A673 (cell line): Measurements from ENCODE around the gene CPT1A. TPM values are rescaled to one million over a fixed set of nuclear protein-coding genes. Genes with fewer than 3 reads are reported as not detected.
A peak's percentile ranks its signal among the peaks of the same experiment; 100 is the strongest.

Experiments used
- BruUV-seq: library from RNA; stranded (reverse); fragments of 400-500 nt; replicated peaks from 2 replicates; lab custom pipeline; 2021; lab: Mats Ljungman, UMichigan
- CTCF ChIA-PET: fragments of 300-600 bp; sonication (Branson Sonifier 250); formaldehyde crosslinking; loops from one replicate; lab custom pipeline; 2022; ENCODE audit warnings: antibody characterized with exemption; lab: Charles Lee
- POLR2A ChIA-PET: fragments of 300-600 bp; sonication (Branson Sonifier 250); formaldehyde crosslinking; loops from one replicate; lab custom pipeline; 2022; ENCODE audit warnings: antibody characterized with exemption; ENCODE audit not compliant: low non-redundant PET; lab: Charles Lee
- DNase-seq: peaks from one replicate; pipeline ENCODE4 v3.0.0-alpha.2; 2015; ENCODE audit warnings: low spot score
- H3K27ac ChIP-seq: fragments of 200-600 bp; sonication (generic); 2 replicates; pipeline ENCODE4 v1.5.1; 2016; ENCODE audit warnings: mixed run types, low read depth, mild to moderate bottlenecking, mixed read lengths, antibody characterized with exemption, low read length; ENCODE audit not compliant: poor library complexity, severe bottlenecking
- H3K27me3 ChIP-seq: fragments of 200-600 bp; sonication (generic); replicated peaks from 2 replicates; pipeline ENCODE4 v1.6.1; 2017; ENCODE audit warnings: mixed run types, low read depth, mild to moderate bottlenecking, mixed read lengths, antibody characterized with exemption, low read length; ENCODE audit not compliant: insufficient read depth, poor library complexity
- H3K36me3 ChIP-seq: fragments of 200-600 bp; sonication (generic); 2 replicates; pipeline ENCODE4 v1.6.1; 2016; ENCODE audit warnings: mixed run types, mild to moderate bottlenecking, mixed read lengths, antibody characterized with exemption, low read length; ENCODE audit not compliant: insufficient read depth, poor library complexity, severe bottlenecking
- H3K4me1 ChIP-seq: fragments of 200-600 bp; sonication (generic); 2 replicates; pipeline ENCODE4 v1.6.1; 2017; ENCODE audit warnings: mixed run types, mild to moderate bottlenecking, mixed read lengths, antibody characterized with exemption, low read length; ENCODE audit not compliant: insufficient read depth, poor library complexity, severe bottlenecking
- H3K4me3 ChIP-seq: fragments of 200-600 bp; sonication (generic); 2 replicates; pipeline ENCODE4 v1.5.1; 2016; ENCODE audit warnings: low read depth, mixed run types, mild to moderate bottlenecking, mixed read lengths, low read length; ENCODE audit not compliant: poor library complexity, severe bottlenecking
- H3K9me3 ChIP-seq: fragments of 200-600 bp; sonication (generic); 2 replicates; pipeline ENCODE4 v1.6.1; 2016; ENCODE audit warnings: mixed run types, low read depth, mild to moderate bottlenecking, mixed read lengths, antibody characterized with exemption, low read length; ENCODE audit not compliant: poor library complexity, severe bottlenecking
- EZH2 ChIP-seq: fragments of 200-600 bp; sonication (generic); IDR thresholded peaks from 2 replicates; pipeline ENCODE4 v1.6.1; 2017; ENCODE audit warnings: borderline replicate concordance, low read depth, mild to moderate bottlenecking, mixed read lengths, antibody characterized with exemption, low read length; ENCODE audit not compliant: poor library complexity, severe bottlenecking
- intact Hi-C: fragments of 100-400 bp; cut with micrococcal nuclease; formaldehyde crosslinking; loops from one replicate; pipeline ENCODE4 v1.10.0; 2022; ENCODE audit not compliant: unreplicated experiment
- total RNA-seq: library from RNA; stranded (reverse); gene quantifications from 2 replicates; pipeline ENCODE4 v1.2.3, GENCODE V29; 2021
- TF ChIP-seq, protein P1 (sequence below): fragments of 300-800, 200-600 bp; sonication (generic); conservative IDR thresholded peaks from 2 replicates; pipeline ENCODE4 v1.5.1; 2017; ENCODE audit warnings: low read depth, mild to moderate bottlenecking, antibody characterized with exemption, low read length, moderate library complexity, mixed read lengths

Gene CPT1A
- total RNA-seq, 1 experiment from 2014 or later = 15.5 TPM

DNA sequence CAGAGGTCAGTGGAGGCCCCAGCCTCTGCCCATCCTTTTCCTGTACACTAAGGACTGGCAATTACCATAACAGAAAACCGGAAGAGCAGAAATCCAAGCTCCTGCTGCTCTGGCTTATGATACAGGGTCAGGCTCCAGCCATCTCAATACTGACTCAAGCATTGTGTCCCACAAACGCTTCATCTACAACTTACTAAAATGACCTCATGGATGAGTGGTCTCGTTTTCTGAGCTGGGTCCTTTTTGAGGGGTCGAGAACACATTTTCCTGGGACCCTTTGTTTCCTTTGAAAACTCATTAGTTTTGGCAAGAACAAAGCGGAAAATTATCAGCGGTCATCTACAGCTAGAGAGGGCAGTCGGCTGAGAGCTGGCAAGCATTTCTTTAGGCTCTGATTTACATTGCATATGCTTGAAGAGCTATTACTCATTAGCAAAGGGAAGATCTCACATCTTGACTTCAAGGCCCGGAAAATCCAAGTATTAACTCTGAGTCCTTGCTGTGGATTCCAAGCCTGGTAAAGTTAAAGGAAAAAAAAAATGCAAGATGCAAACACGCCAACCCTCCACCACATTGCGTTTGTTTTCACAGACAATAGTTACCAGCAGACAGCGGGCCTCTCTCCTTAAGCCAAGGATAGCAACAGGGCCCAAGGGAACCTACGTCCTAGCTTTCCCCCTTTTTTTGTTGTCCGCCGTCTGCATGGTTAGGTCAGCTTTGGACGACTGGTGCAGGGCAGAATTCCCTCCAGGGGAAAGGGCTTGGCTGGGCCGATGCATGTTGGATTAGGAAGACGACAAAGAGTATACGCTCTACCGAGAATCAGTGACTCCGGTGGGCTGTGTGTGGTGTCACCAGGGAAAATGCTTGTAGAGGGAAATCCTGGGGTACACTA, 92.2 kb downstream of the CPT1A start:
- TF ChIP-seq EZH2 = no peak
- TF ChIP-seq, protein P1, sequence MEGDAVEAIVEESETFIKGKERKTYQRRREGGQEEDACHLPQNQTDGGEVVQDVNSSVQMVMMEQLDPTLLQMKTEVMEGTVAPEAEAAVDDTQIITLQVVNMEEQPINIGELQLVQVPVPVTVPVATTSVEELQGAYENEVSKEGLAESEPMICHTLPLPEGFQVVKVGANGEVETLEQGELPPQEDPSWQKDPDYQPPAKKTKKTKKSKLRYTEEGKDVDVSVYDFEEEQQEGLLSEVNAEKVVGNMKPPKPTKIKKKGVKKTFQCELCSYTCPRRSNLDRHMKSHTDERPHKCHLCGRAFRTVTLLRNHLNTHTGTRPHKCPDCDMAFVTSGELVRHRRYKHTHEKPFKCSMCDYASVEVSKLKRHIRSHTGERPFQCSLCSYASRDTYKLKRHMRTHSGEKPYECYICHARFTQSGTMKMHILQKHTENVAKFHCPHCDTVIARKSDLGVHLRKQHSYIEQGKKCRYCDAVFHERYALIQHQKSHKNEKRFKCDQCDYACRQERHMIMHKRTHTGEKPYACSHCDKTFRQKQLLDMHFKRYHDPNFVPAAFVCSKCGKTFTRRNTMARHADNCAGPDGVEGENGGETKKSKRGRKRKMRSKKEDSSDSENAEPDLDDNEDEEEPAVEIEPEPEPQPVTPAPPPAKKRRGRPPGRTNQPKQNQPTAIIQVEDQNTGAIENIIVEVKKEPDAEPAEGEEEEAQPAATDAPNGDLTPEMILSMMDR = no peak
- no peak for DNase-seq
- H3K4me1 ChIP-seq = no peaks in the 10 kb centered on the region
- ChIA-PET CTCF (interaction anchor here (0.5 kb wide), 1 partner anchor 53 kb away, joined by 4 read pairs; no protein-coding TSS in a partner anchor), POLR2A (no interaction called here)
- BruUV-seq = TSS peak; percentile 61
- H3K27ac ChIP-seq = no peak overlapping the region
- intact Hi-C loops = no loop called here
- no peaks in the 10 kb centered on the region for H3K9me3 ChIP-seq
- no peaks in the 10 kb centered on the region for H3K27me3 ChIP-seq
- H3K4me3 ChIP-seq = no peak overlapping the region
- no peaks in the 10 kb centered on the region for H3K36me3 ChIP-seq

DNA sequence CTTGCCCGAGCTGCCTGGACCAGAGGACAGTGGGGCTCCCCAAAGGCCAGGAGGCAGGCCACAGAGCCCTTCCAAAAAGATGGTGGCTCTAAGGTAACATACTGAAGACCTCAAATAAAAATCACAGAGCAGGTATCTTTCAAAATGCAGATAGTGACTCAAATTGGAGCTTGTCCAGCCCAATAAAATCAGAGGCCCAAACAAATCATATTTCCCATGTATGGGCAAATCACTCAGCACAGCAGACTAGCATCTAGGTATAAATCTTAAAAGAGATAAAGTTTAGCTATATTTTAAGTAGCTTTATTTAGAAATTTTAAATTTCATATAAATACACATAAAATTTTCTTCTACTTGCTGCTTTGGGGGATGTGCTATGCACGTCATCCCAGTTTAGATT, 93.7 kb downstream of the CPT1A start:
- no TSS peak for BruUV-seq
- H3K4me3 ChIP-seq = no peak overlapping the region
- POLR2A ChIA-PET = no interaction called here
- H3K36me3 ChIP-seq = no peaks in the 10 kb centered on the region
- no peaks in the 10 kb centered on the region for H3K27me3 ChIP-seq
- DNase-seq = no peak
- H3K4me1 ChIP-seq = no peaks in the 10 kb centered on the region
- CTCF ChIA-PET = no interaction called here
- no peak overlapping the region for H3K27ac ChIP-seq
- H3K9me3 ChIP-seq = no peaks in the 10 kb centered on the region
- intact Hi-C loops = no loop called here
- TF ChIP-seq, protein P1 = no peak
- TF ChIP-seq EZH2 = no peak

DNA sequence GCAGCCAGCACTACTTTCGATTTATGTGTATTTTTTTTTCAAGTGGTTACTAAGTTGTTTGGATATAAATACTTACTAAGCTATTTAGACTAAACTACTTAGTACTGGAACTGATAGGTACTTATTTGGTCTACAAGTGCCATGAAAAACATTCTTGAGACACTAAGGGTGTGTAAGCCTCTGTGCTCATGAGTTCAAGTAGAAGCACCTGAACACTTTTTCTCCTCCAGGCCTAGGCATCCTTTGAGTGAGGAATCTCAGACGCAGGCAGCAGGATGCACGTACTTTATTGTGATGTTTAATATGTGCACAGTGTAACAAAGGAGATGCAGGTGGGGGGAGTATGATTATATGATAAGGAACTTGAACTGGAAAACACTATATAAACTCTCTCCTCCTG, 98.2 kb downstream of the CPT1A start:
- intact Hi-C loops = no loop called here
- no peaks in the 10 kb centered on the region for H3K27me3 ChIP-seq
- H3K4me1 ChIP-seq = no peaks in the 10 kb centered on the region
- no peaks in the 10 kb centered on the region for H3K9me3 ChIP-seq
- BruUV-seq = no TSS peak
- TF ChIP-seq, protein P1 = no peak
- no peak for TF ChIP-seq EZH2
- POLR2A ChIA-PET = no interaction called here
- CTCF ChIA-PET = no interaction called here
- H3K36me3 ChIP-seq = no peaks in the 10 kb centered on the region
- H3K4me3 ChIP-seq = no peak overlapping the region
- DNase-seq = no peak
- no peak overlapping the region for H3K27ac ChIP-seq
